ENCODE data around the gene OR7G3. TPM values are rescaled to one million over a fixed set of nuclear protein-coding genes. Genes with fewer than 3 reads are reported as not detected.

The OR7G3 gene
- total and polyA plus RNA-seq, 7 experiments from 2014 or later, result not detected

DNA sequence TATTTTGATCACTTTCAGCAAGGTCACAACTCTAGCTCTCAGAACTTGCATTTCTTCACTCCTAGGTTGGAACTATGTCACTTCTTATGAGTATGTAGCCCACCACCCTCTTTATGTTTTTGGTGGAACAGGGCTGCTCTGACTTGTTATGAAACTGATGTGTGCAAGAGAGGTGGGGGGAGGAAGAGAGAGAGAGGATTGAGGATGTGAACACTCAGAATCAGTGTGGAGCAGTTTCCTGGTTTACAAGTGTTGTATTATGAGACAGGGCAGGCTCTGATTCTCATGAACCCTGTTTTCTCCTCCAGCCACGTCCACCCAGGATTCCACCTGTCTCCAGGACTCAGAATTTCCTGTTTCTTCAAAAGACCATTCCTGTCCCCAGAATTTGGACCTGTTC, 29.6 kb upstream of the OR7G3 start:
- H3K4me3 ChIP-seq (ENCODE audit: low read length), result no peak overlapping the region
- no peaks in the 10 kb centered on the region for H3K27me3 ChIP-seq (ENCODE audit: control insufficient read depth in 2 of 2, insufficient read depth in 2 of 2, low read length in 2 of 2)
- DNase-seq (no peak), ATAC-seq (no peak)
- Mint-ChIP-seq H3K4me3 (no peak overlapping the region), H3K9me3 (peaks cover 0 to 99% (median 59%) of the 10 kb centered on the region in 11 donors), H3K27me3 (no peaks in the 10 kb centered on the region), H3K36me3 (peaks cover 56 to 100% (median 94%) of the 10 kb centered on the region in 5 donors), H3K4me1 (peaks cover 0 to 37% (median 30%) of the 10 kb centered on the region in 7 donors), H3K27ac (no peak overlapping the region)
- peaks cover 28 to 80% (median 50%) of the 10 kb centered on the region in 3 experiments for H3K36me3 ChIP-seq (ENCODE audit: control insufficient read depth in 2 of 3, insufficient read depth in 3 of 3, low read length in 3 of 3)
- H3K9me3 ChIP-seq (ENCODE audit: control insufficient read depth in 2 of 3, low read length in 3 of 3), result peaks cover 0 to 42% (median 16%) of the 10 kb centered on the region in 3 experiments
- intact Hi-C loops (cut with micrococcal nuclease), result no loop called here
- ChIA-PET POLR2A (no interaction called here), CTCF (no interaction called here)
- H3K27ac ChIP-seq (ENCODE audit: low read depth, low read length), result no peak overlapping the region
- H3K4me1 ChIP-seq (ENCODE audit: control insufficient read depth in 2 of 2, insufficient read depth in 2 of 2, low read length in 2 of 2), result no peaks in the 10 kb centered on the region

DNA sequence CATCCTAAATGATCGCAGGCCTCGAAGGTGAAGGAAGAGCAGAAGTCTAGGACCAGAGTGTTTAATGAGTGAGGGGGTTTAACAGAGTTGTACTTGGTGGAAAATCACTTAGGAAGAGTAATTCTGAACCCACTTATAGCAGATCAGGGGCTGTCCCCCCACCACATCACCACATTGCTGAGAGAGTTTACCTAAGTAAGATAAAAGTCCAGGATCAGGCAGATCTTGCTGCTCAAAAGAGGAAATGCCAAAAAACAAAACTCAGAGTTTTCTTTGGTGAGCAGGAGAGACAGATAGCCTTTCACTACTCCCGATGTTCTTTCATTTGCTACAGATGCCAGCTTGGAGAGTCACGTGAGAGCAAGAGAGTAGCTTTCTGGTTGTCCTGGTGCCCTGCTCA, 28.8 kb upstream of the OR7G3 start:
- H3K27ac ChIP-seq (ENCODE audit: low read depth, low read length), result no peak overlapping the region

DNA sequence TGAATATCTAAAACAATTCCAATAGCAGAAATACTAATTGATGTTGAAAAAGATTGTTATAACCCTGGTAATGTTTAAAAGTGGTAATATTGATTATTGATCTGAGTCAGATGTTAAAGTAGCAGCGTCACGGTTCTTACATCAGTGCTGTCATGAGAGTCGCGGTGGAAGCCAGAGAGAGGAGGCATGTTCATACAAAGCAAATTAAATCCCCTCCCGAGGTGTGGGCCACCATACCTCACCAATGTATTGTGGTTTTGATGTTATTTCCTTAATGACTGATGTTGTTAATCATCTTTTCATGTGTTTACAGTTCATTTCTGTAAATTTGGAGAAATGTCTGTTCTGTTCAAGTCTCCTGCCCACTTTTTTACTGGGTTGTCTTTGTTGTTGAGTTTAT, 24.6 kb upstream of the OR7G3 start:
- Histone ChIP-seq H3K27me3 (ENCODE audit: control insufficient read depth in 2 of 2, insufficient read depth in 2 of 2, low read length in 2 of 2) (no peaks in the 10 kb centered on the region), H3K27ac (ENCODE audit: low read depth, low read length) (no peak overlapping the region), H3K4me1 (ENCODE audit: control insufficient read depth in 2 of 2, insufficient read depth in 2 of 2, low read length in 2 of 2) (no peaks in the 10 kb centered on the region), H3K4me3 (ENCODE audit: low read length) (no peak overlapping the region), H3K9me3 (ENCODE audit: control insufficient read depth in 2 of 3, low read length in 3 of 3) (peaks cover 0 to 16% (median 0%) of the 10 kb centered on the region in 3 experiments), H3K36me3 (ENCODE audit: control insufficient read depth in 2 of 3, insufficient read depth in 3 of 3, low read length in 3 of 3) (peaks cover 0 to 64% (median 10%) of the 10 kb centered on the region in 3 experiments)
- H3K4me3 Mint-ChIP-seq, result peak overlapping the region in 3 of 10 donors; percentile 9 to 39 (median 22)
- peaks cover 34 to 98% (median 90%) of the 10 kb centered on the region in 5 donors for H3K36me3 Mint-ChIP-seq
- H3K9me3 Mint-ChIP-seq, result peaks cover 6 to 92% (median 47%) of the 10 kb centered on the region in 11 donors
- no peak overlapping the region for H3K27ac Mint-ChIP-seq
- intact Hi-C loops (cut with micrococcal nuclease), result no loop called here
- peak; percentile 42 for ATAC-seq
- ChIA-PET POLR2A (no interaction called here), CTCF (no interaction called here)
- DNase-seq, result no peak
- no peaks in the 10 kb centered on the region for H3K27me3 Mint-ChIP-seq
- peaks cover 6 to 79% (median 71%) of the 10 kb centered on the region in 7 donors for H3K4me1 Mint-ChIP-seq

More for the DNA sequence above, 28.8 kb upstream of the OR7G3 start:
- peak overlapping the region in 1 of 10 donors; percentile 35 for H3K4me3 Mint-ChIP-seq
- ChIA-PET CTCF (no interaction called here), POLR2A (no interaction called here)
- Histone ChIP-seq H3K36me3 (ENCODE audit: control insufficient read depth in 2 of 3, insufficient read depth in 3 of 3, low read length in 3 of 3) (peaks cover 21 to 76% (median 43%) of the 10 kb centered on the region in 3 experiments), H3K9me3 (ENCODE audit: control insufficient read depth in 2 of 3, low read length in 3 of 3) (peaks cover 0 to 35% (median 10%) of the 10 kb centered on the region in 3 experiments), H3K4me3 (ENCODE audit: low read length) (no peak overlapping the region), H3K27me3 (ENCODE audit: control insufficient read depth in 2 of 2, insufficient read depth in 2 of 2, low read length in 2 of 2) (no peaks in the 10 kb centered on the region), H3K4me1 (ENCODE audit: control insufficient read depth in 2 of 2, insufficient read depth in 2 of 2, low read length in 2 of 2) (no peaks in the 10 kb centered on the region)
- H3K9me3 Mint-ChIP-seq, result peaks cover 6 to 99% (median 59%) of the 10 kb centered on the region in 11 donors
- peaks cover 0 to 44% (median 37%) of the 10 kb centered on the region in 7 donors for H3K4me1 Mint-ChIP-seq
- H3K27me3 Mint-ChIP-seq, result no peaks in the 10 kb centered on the region
- H3K36me3 Mint-ChIP-seq, result peaks cover 56 to 100% (median 94%) of the 10 kb centered on the region in 5 donors
- intact Hi-C loops (cut with micrococcal nuclease), result no loop called here
- ATAC-seq (no peak), DNase-seq (no peak)
- H3K27ac Mint-ChIP-seq, result peak overlapping the region in 1 of 9 donors; percentile 58

DNA sequence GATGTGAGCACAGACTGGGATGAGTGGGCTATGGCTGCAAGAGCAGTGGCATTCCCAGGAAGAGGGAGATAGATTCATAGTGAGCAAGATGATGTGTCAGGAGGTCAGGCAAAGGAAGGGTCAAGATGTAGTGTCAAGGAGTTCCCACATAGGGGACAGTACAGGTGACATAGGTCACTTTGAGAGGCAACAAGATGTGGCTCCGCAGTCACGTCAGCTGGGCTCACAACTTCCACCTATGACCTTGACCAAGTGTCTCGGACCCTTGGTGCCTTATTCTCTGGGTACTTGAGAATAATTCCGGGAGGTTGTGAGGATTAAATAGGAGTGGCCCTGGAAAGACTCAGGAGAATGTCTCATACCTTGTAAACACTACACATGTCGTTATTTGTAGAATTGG, 23.9 kb upstream of the OR7G3 start:
- Mint-ChIP-seq H3K36me3 (peaks cover 30 to 95% (median 89%) of the 10 kb centered on the region in 5 donors), H3K9me3 (peaks cover 6 to 91% (median 47%) of the 10 kb centered on the region in 11 donors), H3K4me1 (peaks cover 6 to 84% (median 77%) of the 10 kb centered on the region in 7 donors), H3K27me3 (no peaks in the 10 kb centered on the region), H3K4me3 (peak overlapping the region in 3 of 10 donors; percentile 45 to 53 (median 48)), H3K27ac (peak overlapping the region in 3 of 9 donors; percentile 14 to 16 (median 16))
- intact Hi-C loops (cut with micrococcal nuclease), result no loop called here
- ATAC-seq, result no peak
- Histone ChIP-seq H3K36me3 (ENCODE audit: control insufficient read depth in 2 of 3, insufficient read depth in 3 of 3, low read length in 3 of 3) (peaks cover 0 to 57% (median 4%) of the 10 kb centered on the region in 3 experiments), H3K9me3 (ENCODE audit: control insufficient read depth in 2 of 3, low read length in 3 of 3) (peaks cover 0 to 9% (median 0%) of the 10 kb centered on the region in 3 experiments), H3K4me3 (ENCODE audit: low read length) (no peak overlapping the region), H3K27me3 (ENCODE audit: control insufficient read depth in 2 of 2, insufficient read depth in 2 of 2, low read length in 2 of 2) (no peaks in the 10 kb centered on the region), H3K27ac (ENCODE audit: low read depth, low read length) (no peak overlapping the region), H3K4me1 (ENCODE audit: control insufficient read depth in 2 of 2, insufficient read depth in 2 of 2, low read length in 2 of 2) (no peaks in the 10 kb centered on the region)
- ChIA-PET POLR2A (no interaction called here), CTCF (no interaction called here)
- DNase-seq, result no peak

DNA sequence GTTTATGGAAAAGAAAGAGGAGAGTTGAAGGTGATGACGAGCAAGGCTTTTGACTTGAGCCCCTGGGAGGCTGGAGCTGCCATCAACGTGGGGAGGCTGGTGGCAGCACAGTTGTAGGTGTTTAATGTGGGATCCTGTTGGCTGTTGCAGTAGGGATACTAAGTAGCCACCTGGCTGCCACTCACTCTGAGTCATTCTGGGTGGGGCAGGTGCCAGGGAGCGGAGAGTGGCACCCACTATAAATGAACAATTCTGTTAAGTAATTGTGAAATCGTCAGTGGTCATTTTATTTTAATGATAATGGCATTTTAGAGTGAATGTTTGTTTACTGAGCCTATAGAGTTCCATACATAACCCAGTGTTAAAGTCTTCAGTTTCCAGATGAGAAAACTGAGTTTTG, 23.2 kb upstream of the OR7G3 start:
- Histone ChIP-seq H3K36me3 (ENCODE audit: control insufficient read depth in 2 of 3, insufficient read depth in 3 of 3, low read length in 3 of 3) (peaks cover 0 to 57% (median 4%) of the 10 kb centered on the region in 3 experiments), H3K4me3 (ENCODE audit: low read length) (no peak overlapping the region), H3K27me3 (ENCODE audit: control insufficient read depth in 2 of 2, insufficient read depth in 2 of 2, low read length in 2 of 2) (no peaks in the 10 kb centered on the region), H3K4me1 (ENCODE audit: control insufficient read depth in 2 of 2, insufficient read depth in 2 of 2, low read length in 2 of 2) (no peaks in the 10 kb centered on the region), H3K9me3 (ENCODE audit: control insufficient read depth in 2 of 3, low read length in 3 of 3) (peaks cover 0 to 15% (median 3%) of the 10 kb centered on the region in 3 experiments), H3K27ac (ENCODE audit: low read depth, low read length) (no peak overlapping the region)
- H3K4me3 Mint-ChIP-seq, result peak overlapping the region in 4 of 10 donors; percentile 4 to 53 (median 46)
- H3K9me3 Mint-ChIP-seq, result peaks cover 6 to 91% (median 46%) of the 10 kb centered on the region in 11 donors
- peak overlapping the region in 3 of 9 donors; percentile 4 to 46 (median 10) for H3K27ac Mint-ChIP-seq
- ChIA-PET CTCF (no interaction called here), POLR2A (no interaction called here)
- peaks cover 27 to 95% (median 89%) of the 10 kb centered on the region in 5 donors for H3K36me3 Mint-ChIP-seq
- no peaks in the 10 kb centered on the region for H3K27me3 Mint-ChIP-seq
- ATAC-seq (no peak), DNase-seq (no peak)
- H3K4me1 Mint-ChIP-seq, result peaks cover 9 to 83% (median 74%) of the 10 kb centered on the region in 7 donors
- intact Hi-C loops (cut with micrococcal nuclease), result no loop called here

DNA sequence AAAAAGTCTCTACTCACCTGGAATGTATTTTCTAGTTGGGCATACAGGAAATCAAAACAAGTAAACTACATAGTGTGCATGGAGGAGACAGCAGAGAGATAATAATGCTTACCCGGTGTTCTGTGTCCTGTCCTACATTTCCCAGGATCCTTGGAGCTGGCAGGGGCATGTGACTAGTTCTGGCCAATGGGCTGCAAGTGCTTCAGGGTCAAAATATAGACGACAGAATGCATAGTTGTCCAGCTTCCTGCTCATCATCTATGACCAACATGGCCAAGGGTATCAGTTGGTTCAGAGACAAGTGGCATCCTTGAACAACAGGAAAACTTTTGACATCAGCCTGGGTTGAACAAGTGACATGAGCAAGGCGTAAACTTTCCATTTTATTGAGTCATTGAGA, 21.9 kb upstream of the OR7G3 start:
- Mint-ChIP-seq H3K36me3 (peaks cover 28 to 94% (median 87%) of the 10 kb centered on the region in 5 donors), H3K27me3 (no peaks in the 10 kb centered on the region), H3K9me3 (peaks cover 9 to 89% (median 47%) of the 10 kb centered on the region in 11 donors), H3K4me1 (peaks cover 9 to 82% (median 73%) of the 10 kb centered on the region in 7 donors), H3K27ac (peak overlapping the region in 1 of 9 donors; percentile 25), H3K4me3 (peak overlapping the region in 3 of 10 donors; percentile 3 to 48 (median 38))
- ChIA-PET POLR2A (no interaction called here), CTCF (no interaction called here)
- no peak for DNase-seq
- no peak for ATAC-seq
- no peak overlapping the region for H3K27ac ChIP-seq (ENCODE audit: low read depth, low read length)
- peaks cover 0 to 17% (median 9%) of the 10 kb centered on the region in 3 experiments for H3K9me3 ChIP-seq (ENCODE audit: control insufficient read depth in 2 of 3, low read length in 3 of 3)
- no peaks in the 10 kb centered on the region for H3K4me1 ChIP-seq (ENCODE audit: control insufficient read depth in 2 of 2, insufficient read depth in 2 of 2, low read length in 2 of 2)
- H3K36me3 ChIP-seq (ENCODE audit: control insufficient read depth in 2 of 3, insufficient read depth in 3 of 3, low read length in 3 of 3), result peaks cover 0 to 49% (median 4%) of the 10 kb centered on the region in 3 experiments
- H3K27me3 ChIP-seq (ENCODE audit: control insufficient read depth in 2 of 2, insufficient read depth in 2 of 2, low read length in 2 of 2), result no peaks in the 10 kb centered on the region
- H3K4me3 ChIP-seq (ENCODE audit: low read length), result no peak overlapping the region
- intact Hi-C loops (cut with micrococcal nuclease), result no loop called here

DNA sequence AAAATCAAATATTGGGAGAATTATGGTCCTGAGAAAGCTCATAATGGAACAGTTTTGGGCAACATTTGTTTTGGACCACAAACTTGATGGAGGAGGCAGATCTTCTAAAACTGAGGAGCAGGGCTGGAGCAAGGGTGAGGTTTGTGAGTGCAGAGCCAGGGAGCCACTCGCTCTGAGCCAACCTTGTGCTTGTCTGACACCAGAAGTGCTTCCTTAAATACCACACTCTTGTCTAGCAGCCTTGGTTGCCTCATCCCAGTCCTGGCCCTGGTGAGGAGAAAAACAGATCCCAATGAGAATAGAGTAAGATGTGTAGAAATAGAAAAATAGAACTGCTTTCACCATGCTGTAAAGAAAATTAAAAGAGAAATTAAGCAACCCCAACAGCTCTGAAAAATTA, 20.1 kb upstream of the OR7G3 start:
- Mint-ChIP-seq H3K9me3 (peaks cover 8 to 78% (median 34%) of the 10 kb centered on the region in 11 donors), H3K27me3 (no peaks in the 10 kb centered on the region), H3K36me3 (peaks cover 22 to 90% (median 83%) of the 10 kb centered on the region in 5 donors), H3K4me3 (peak overlapping the region in 3 of 10 donors; percentile 11 to 50 (median 41)), H3K27ac (no peak overlapping the region), H3K4me1 (peaks cover 18 to 87% (median 76%) of the 10 kb centered on the region in 7 donors)
- H3K27me3 ChIP-seq (ENCODE audit: control insufficient read depth in 2 of 2, insufficient read depth in 2 of 2, low read length in 2 of 2), result no peaks in the 10 kb centered on the region
- no peak for DNase-seq
- CTCF ChIA-PET, result no interaction called here
- H3K4me3 ChIP-seq (ENCODE audit: low read length), result no peak overlapping the region
- H3K4me1 ChIP-seq (ENCODE audit: control insufficient read depth in 2 of 2, insufficient read depth in 2 of 2, low read length in 2 of 2), result peaks cover 4 to 8% of the 10 kb centered on the region in 2 donors
- intact Hi-C loops (cut with micrococcal nuclease), result no loop called here
- H3K27ac ChIP-seq (ENCODE audit: low read depth, low read length), result no peak overlapping the region
- peaks cover 0 to 9% (median 8%) of the 10 kb centered on the region in 3 experiments for H3K9me3 ChIP-seq (ENCODE audit: control insufficient read depth in 2 of 3, low read length in 3 of 3)
- no peak for ATAC-seq
- H3K36me3 ChIP-seq (ENCODE audit: control insufficient read depth in 2 of 3, insufficient read depth in 3 of 3, low read length in 3 of 3), result peaks cover 0 to 40% (median 0%) of the 10 kb centered on the region in 3 experiments
- POLR2A ChIA-PET, result interaction anchor here (0.5 kb wide), 1 partner anchor 292 kb away, joined by 3 read pairs; no protein-coding TSS in a partner anchor

Measured in naive thymus-derived CD4-positive, alpha-beta T cell (primary cell).